Esophagus muscularis mucosa (tissue), 4 donors: ENCODE data around the gene PDE3A.

Source experiments
- CTCF ChIP-seq, 3 experiments: fragments of 200-600 bp in 2 of 3; fragments of 450-650 bp in 1 of 3; sonication (generic) in 2 of 3; IDR thresholded peaks; one replicate each; pipeline ENCODE4 v1.5.1; 2017 to 2019; ENCODE audit warnings: antibody characterized with exemption in 3 of 3, mild to moderate bottlenecking in 2 of 3, moderate library complexity in 1 of 3
- EP300 ChIP-seq: sonication (generic); formaldehyde crosslinking; IDR thresholded peaks from one replicate; pipeline ENCODE4 v1.6.1; 2017; ENCODE audit warnings: antibody characterized with exemption
- POLR2A ChIP-seq: fragments of 450-650 bp; IDR thresholded peaks from one replicate; pipeline ENCODE4 v1.6.1; 2017; ENCODE audit warnings: antibody characterized with exemption, moderate library complexity, mild to moderate bottlenecking, low read depth
- POLR2AphosphoS5 ChIP-seq, 2 donors: sonication (generic); formaldehyde crosslinking; IDR thresholded peaks; one replicate each; pipeline ENCODE4 v1.6.1; 2017; ENCODE audit warnings: antibody characterized with exemption in 2 of 2

GRCh38 chr12:20497707-20498106, 129.4 kb downstream of the PDE3A start:
- TF ChIP-seq POLR2A (no peak), CTCF (IDR thresholded peaks at IDR 0.05) (no peak), EP300 (no peak), POLR2AphosphoS5 (IDR thresholded peaks at IDR 0.05) (no peak)
